ENCODE results near the gene LCE2B. TPM values are rescaled to one million over a fixed set of nuclear protein-coding genes. Genes with fewer than 3 reads are reported as not detected.

LCE2B gene
- total RNA-seq, 1 experiment from 2014 or later, result not detected

GRCh38 chr1:152683846-152684245, 2.1 kb upstream of the LCE2B start:
- no peaks in the 10 kb centered on the region for H3K27me3 ChIP-seq (ENCODE audit: control insufficient read depth, insufficient read depth, low read length)
- no peak overlapping the region for H3K4me3 ChIP-seq (ENCODE audit: insufficient read depth, low read depth, low read length)
- DNase-seq, result no peak
- H3K36me3 ChIP-seq (replicated peaks; ENCODE audit: control insufficient read depth, insufficient read depth, low read length), result no peaks in the 10 kb centered on the region

GRCh38 chr1:152697701-152698600, 12.0 kb downstream of the LCE2B start, which contains the start of gene LCE2A:
Gene LCE2A, plus strand, starts transcription at chr1:152698345. Its CDS starts 557 bp downstream, at chr1:152698902.
- Histone ChIP-seq H3K36me3 (replicated peaks; ENCODE audit: control insufficient read depth, insufficient read depth, low read length) (no peaks in the 10 kb centered on the region), H3K4me3 (ENCODE audit: insufficient read depth, low read depth, low read length) (no peak within 1 kb of the TSS), H3K27me3 (ENCODE audit: control insufficient read depth, insufficient read depth, low read length) (no peaks in the 10 kb centered on the region)
- DNase-seq, result no peak

GRCh38 chr1:152699746-152700145, 13.8 kb downstream of the LCE2B start:
- DNase-seq, result no peak
- Histone ChIP-seq H3K36me3 (replicated peaks; ENCODE audit: control insufficient read depth, insufficient read depth, low read length) (no peaks in the 10 kb centered on the region), H3K27me3 (ENCODE audit: control insufficient read depth, insufficient read depth, low read length) (no peaks in the 10 kb centered on the region), H3K4me3 (ENCODE audit: insufficient read depth, low read depth, low read length) (no peak overlapping the region)

- DNase-seq, result no peak
- H3K4me3 ChIP-seq (ENCODE audit: insufficient read depth, low read depth, low read length), result no peak within 1 kb of the TSS
- no peaks in the 10 kb centered on the region for H3K36me3 ChIP-seq (replicated peaks; ENCODE audit: control insufficient read depth, insufficient read depth, low read length)
- no peaks in the 10 kb centered on the region for H3K27me3 ChIP-seq (ENCODE audit: control insufficient read depth, insufficient read depth, low read length)
Measured at GRCh38 chr1:152707860-152708259, 21.9 kb downstream of the LCE2B start, which contains the start of gene LCE4A. Gene LCE4A, plus strand, starts transcription at chr1:152708160. Its CDS starts 916 bp downstream, at chr1:152709076.

- H3K4me3 ChIP-seq (ENCODE audit: insufficient read depth, low read depth, low read length), result no peak overlapping the region
- no peaks in the 10 kb centered on the region for H3K27me3 ChIP-seq (ENCODE audit: control insufficient read depth, insufficient read depth, low read length)
- DNase-seq, result no peak
- H3K36me3 ChIP-seq (replicated peaks; ENCODE audit: control insufficient read depth, insufficient read depth, low read length), result no peaks in the 10 kb centered on the region
Measured at GRCh38 chr1:152718238-152718637, 32.3 kb downstream of the LCE2B start.

- Histone ChIP-seq H3K36me3 (replicated peaks; ENCODE audit: control insufficient read depth, insufficient read depth, low read length) (no peaks in the 10 kb centered on the region), H3K27me3 (ENCODE audit: control insufficient read depth, insufficient read depth, low read length) (no peaks in the 10 kb centered on the region), H3K4me3 (ENCODE audit: insufficient read depth, low read depth, low read length) (no peak overlapping the region)
- DNase-seq, result no peak
Measured at GRCh38 chr1:152725261-152725660, 39.3 kb downstream of the LCE2B start.

GRCh38 chr1:152728986-152729385, 43.1 kb downstream of the LCE2B start:
- H3K4me3 ChIP-seq (ENCODE audit: insufficient read depth, low read depth, low read length), result no peak overlapping the region
- DNase-seq, result no peak
- H3K27me3 ChIP-seq (ENCODE audit: control insufficient read depth, insufficient read depth, low read length), result no peaks in the 10 kb centered on the region
- H3K36me3 ChIP-seq (replicated peaks; ENCODE audit: control insufficient read depth, insufficient read depth, low read length), result no peaks in the 10 kb centered on the region

- Histone ChIP-seq H3K36me3 (replicated peaks; ENCODE audit: control insufficient read depth, insufficient read depth, low read length) (no peaks in the 10 kb centered on the region), H3K27me3 (ENCODE audit: control insufficient read depth, insufficient read depth, low read length) (no peaks in the 10 kb centered on the region), H3K4me3 (ENCODE audit: insufficient read depth, low read depth, low read length) (no peak overlapping the region)
- DNase-seq, result no peak
Measured at GRCh38 chr1:152735648-152736047, 49.7 kb downstream of the LCE2B start.

Other genes starting within 250 kb of the LCE2B start
- gene LCE5A, start 175.3 kb upstream of the LCE2B start, total RNA-seq (2014; rRNA removed; shearing (Covaris generic)), result not detected in 2 replicates
- gene CRCT1, start 171.6 kb upstream of the LCE2B start, total RNA-seq (2014; rRNA removed; shearing (Covaris generic)), result not detected in 2 replicates
- not detected in 2 replicates for gene LCE3E, start 119.3 kb upstream of the LCE2B start, total RNA-seq (2014; rRNA removed; shearing (Covaris generic))
- gene LCE3D, start 105.6 kb upstream of the LCE2B start, total RNA-seq (2014; rRNA removed; shearing (Covaris generic)), result not detected in 2 replicates
- not detected in 2 replicates for gene LCE3C, start 85.9 kb upstream of the LCE2B start, total RNA-seq (2014; rRNA removed; shearing (Covaris generic))
- not detected in 2 replicates for gene LCE3B, start 72.3 kb upstream of the LCE2B start, total RNA-seq (2014; rRNA removed; shearing (Covaris generic))
- gene LCE3A, start 63.0 kb upstream of the LCE2B start, total RNA-seq (2014; rRNA removed; shearing (Covaris generic)), result not detected in 2 replicates
- not detected in 2 replicates for gene LCE2D, start 22.7 kb upstream of the LCE2B start, total RNA-seq (2014; rRNA removed; shearing (Covaris generic))
- not detected in 2 replicates for gene LCE2C, start 10.8 kb upstream of the LCE2B start, total RNA-seq (2014; rRNA removed; shearing (Covaris generic))
- not detected in 2 replicates for gene LCE2A, start 12.2 kb downstream of the LCE2B start, total RNA-seq (2014; rRNA removed; shearing (Covaris generic))
- not detected in 2 replicates for gene LCE4A, start 22.0 kb downstream of the LCE2B start, total RNA-seq (2014; rRNA removed; shearing (Covaris generic))
- not detected in 2 replicates for gene KPRP, start 71.9 kb downstream of the LCE2B start, total RNA-seq (2014; rRNA removed; shearing (Covaris generic))
- not detected in 2 replicates for gene LCE1F, start 89.0 kb downstream of the LCE2B start, total RNA-seq (2014; rRNA removed; shearing (Covaris generic))
- gene LCE1E, start 100.1 kb downstream of the LCE2B start, total RNA-seq (2014; rRNA removed; shearing (Covaris generic)), result not detected in 2 replicates
- not detected in 2 replicates for gene LCE1D, start 110.6 kb downstream of the LCE2B start, total RNA-seq (2014; rRNA removed; shearing (Covaris generic))
- gene LCE1C, start 120.5 kb downstream of the LCE2B start, total RNA-seq (2014; rRNA removed; shearing (Covaris generic)), result not detected in 2 replicates
- gene LCE1B, start 125.8 kb downstream of the LCE2B start, total RNA-seq (2014; rRNA removed; shearing (Covaris generic)), result not detected in 2 replicates
- gene LCE1A, start 141.3 kb downstream of the LCE2B start, total RNA-seq (2014; rRNA removed; shearing (Covaris generic)), result not detected in 2 replicates
- not detected in 2 replicates for gene LCE6A, start 156.7 kb downstream of the LCE2B start, total RNA-seq (2014; rRNA removed; shearing (Covaris generic))
- not detected in 2 replicates for gene LCE7A, start 173.9 kb downstream of the LCE2B start, total RNA-seq (2014; rRNA removed; shearing (Covaris generic))
- not detected in 2 replicates for gene SMCP, start 192.2 kb downstream of the LCE2B start, total RNA-seq (2014; rRNA removed; shearing (Covaris generic))
- gene IVL, start 222.4 kb downstream of the LCE2B start, total RNA-seq (2014; rRNA removed; shearing (Covaris generic)), result not detected in 2 replicates